HCT116 (cell line): ENCODE data around the gene ANKRD18A.
"Not testable (repeated sequence)": the region's sequence is repeated elsewhere in the genome, so short reads cannot be mapped to it uniquely, and the experiment has no call there.

Experiments used
- CBX3 ChIP-seq: IDR thresholded peaks from 2 replicates; pipeline ENCODE4 v1.6.1; 2012; ENCODE audit warnings: low read depth
- CEBPB ChIP-seq: IDR thresholded peaks from 2 replicates; pipeline ENCODE4 v1.6.1; 2012; ENCODE audit warnings: low read depth
- CTCF ChIP-seq, 3 experiments: fragments of 200-600 bp in 1 of 3; sonication (generic) in 1 of 3; IDR thresholded peaks in 2 of 3; conservative IDR thresholded peaks in 1 of 3; 2 replicates each; pipeline ENCODE4 v1.5.1; 2012 to 2017; ENCODE audit warnings: low read depth in 2 of 3, low read length in 2 of 3, antibody characterized with exemption in 1 of 3, borderline replicate concordance in 1 of 3, control low read depth in 1 of 3, mild to moderate bottlenecking in 1 of 3, mixed read lengths in 1 of 3, mixed run types in 1 of 3, moderate library complexity in 1 of 3; ENCODE audit not compliant: insufficient read depth in 1 of 3
- ELF1 ChIP-seq: IDR thresholded peaks from 2 replicates; pipeline ENCODE4 v1.6.1; 2012; ENCODE audit warnings: low read depth, borderline replicate concordance
- EZH2 ChIP-seq: fragments of 200-600 bp; sonication (generic); IDR thresholded peaks from 2 replicates; pipeline ENCODE4 v1.6.1; 2017; ENCODE audit warnings: antibody characterized with exemption, mixed run types
- EZH2phosphoT487 ChIP-seq: fragments of 200-600 bp; IDR thresholded peaks from 2 replicates; pipeline ENCODE4 v1.6.1; 2018; ENCODE audit warnings: antibody characterized with exemption, borderline replicate concordance
- JUND ChIP-seq: IDR thresholded peaks from 2 replicates; pipeline ENCODE4 v1.6.1; 2012
- MAX ChIP-seq: IDR thresholded peaks from 2 replicates; pipeline ENCODE4 v1.6.1; 2012
- POLR2A ChIP-seq: IDR thresholded peaks from 2 replicates; pipeline ENCODE4 v1.7.0; 2011; ENCODE audit warnings: borderline replicate concordance; ENCODE audit not compliant: insufficient read depth, insufficient read length; ENCODE audit errors: extremely low read depth
- RAD21 ChIP-seq: IDR thresholded peaks from 2 replicates; pipeline ENCODE4 v1.6.1; 2012; ENCODE audit warnings: low read depth, mild to moderate bottlenecking
- SP1 ChIP-seq: IDR thresholded peaks from 2 replicates; pipeline ENCODE4 v1.6.1; 2012; ENCODE audit warnings: low read depth
- TCF7L2 ChIP-seq: IDR thresholded peaks from 2 replicates; pipeline ENCODE4 v1.7.0; 2011; ENCODE audit warnings: borderline replicate concordance, inconsistent platforms; ENCODE audit not compliant: insufficient read depth, insufficient read length; ENCODE audit errors: extremely low read depth
- ZBTB33 ChIP-seq: IDR thresholded peaks from 2 replicates; pipeline ENCODE4 v1.6.1; 2011; ENCODE audit warnings: mild to moderate bottlenecking, low read length, moderate library complexity; ENCODE audit not compliant: insufficient replicate concordance; ENCODE audit errors: extremely low read depth
- ZFX ChIP-seq: fragments of 450-650 bp; IDR thresholded peaks from 2 replicates; pipeline ENCODE4 v1.6.1; 2017

- not testable (repeated sequence) for TF ChIP-seq TCF7L2; ZBTB33; CTCF (IDR thresholded peaks at IDR 0.05 in 2 of 3, conservative IDR thresholded peaks at IDR 0.05 in 1 of 3; ENCODE audit: borderline replicate concordance in 1 of 3, insufficient read depth in 1 of 3, low read depth in 2 of 3, low read length in 2 of 3); MAX; EZH2; ELF1; JUND; SP1; POLR2A; CEBPB; RAD21; ZFX; EZH2phosphoT487; CBX3
These were observed 40.3 kb downstream of the ANKRD18A start for GRCh38 chr9:38580112-38580511.
